B cell (primary cell): ENCODE measurements around the gene KCNJ14. TPM values are rescaled to one million over a fixed set of nuclear protein-coding genes. Genes with fewer than 3 reads are reported as not detected.
A peak's percentile ranks its signal among the peaks of the same experiment; 100 is the strongest.

ENCODE experiments used
- ATAC-seq: fragments of 200-7000 bp; cut with Tn5 transposase; one replicate; pipeline ENCODE4 v1.10.0; 2021; ENCODE audit warnings: low read depth, mild to moderate bottlenecking, moderate number of reproducible peaks, moderate library complexity
- CTCF ChIA-PET: fragments of 350-600 bp; sonication (Branson Sonifier 250); formaldehyde crosslinking; loops from one replicate; lab custom pipeline; 2021; ENCODE audit warnings: antibody characterized with exemption, inconsistent platforms; lab: Charles Lee
- POLR2A ChIA-PET: fragments of 350-600 bp; sonication (Branson Sonifier 250); formaldehyde crosslinking; loops from one replicate; lab custom pipeline; 2021; ENCODE audit warnings: antibody characterized with exemption; lab: Charles Lee
- DNase-seq: peaks from one replicate; pipeline ENCODE4 v3.0.0; 2013
- H2AFZ ChIP-seq: 2 replicates; pipeline ENCODE4 v1.6.1; 2012; ENCODE audit warnings: mild to moderate bottlenecking, low read depth, low read length; ENCODE audit not compliant: insufficient read depth, poor library complexity, severe bottlenecking
- H3K27ac ChIP-seq, 2 donors: 1 replicate in 1 of 2; 2 replicates in 1 of 2; pipeline ENCODE4 v1.5.1; 2012 to 2013; ENCODE audit warnings: low read length in 2 of 2, mild to moderate bottlenecking in 2 of 2, moderate library complexity in 1 of 2
- H3K27me3 ChIP-seq, 4 experiments: fragments of 200-600 bp in 1 of 4; sonication (generic) in 1 of 4; replicated peaks in 1 of 4; 1 replicate in 2 of 4; 2 replicates in 2 of 4; pipeline versions ENCODE4 v1.6.1 to v1.7.0; 2013 to 2016; ENCODE audit warnings: low read length in 3 of 4, mild to moderate bottlenecking in 2 of 4, mixed read lengths in 1 of 4, moderate library complexity in 1 of 4; ENCODE audit not compliant: insufficient read depth in 4 of 4, control insufficient read depth in 3 of 4; ENCODE audit errors: control extremely low read depth in 1 of 4
- H3K36me3 ChIP-seq, 2 experiments: replicated peaks in 1 of 2; 1 replicate in 1 of 2; 2 replicates in 1 of 2; pipeline versions ENCODE4 v1.6.1 to v1.7.1; 2013; ENCODE audit warnings: low read length in 1 of 2; ENCODE audit not compliant: insufficient read depth in 2 of 2, control insufficient read depth in 1 of 2; ENCODE audit errors: control extremely low read depth in 1 of 2, extremely low read depth in 1 of 2
- H3K4me1 ChIP-seq, 2 donors: fragments of 200-600 bp in 1 of 2; sonication (generic) in 1 of 2; 1 replicate in 1 of 2; 2 replicates in 1 of 2; pipeline versions ENCODE4 v1.5.1 to v1.6.1; 2013 to 2017; ENCODE audit warnings: low read length in 2 of 2; ENCODE audit not compliant: control insufficient read depth in 2 of 2, insufficient read depth in 2 of 2
- H3K4me2 ChIP-seq: replicated peaks from 2 replicates; pipeline ENCODE3; 2012; ENCODE audit warnings: mild to moderate bottlenecking, low read depth, low read length; ENCODE audit not compliant: poor library complexity, severe bottlenecking
- H3K4me3 ChIP-seq, 5 experiments: fragments of 200-600 bp in 1 of 5; sonication (generic) in 1 of 5; 1 replicate in 3 of 5; 2 replicates in 2 of 5; pipeline versions ENCODE4 v1.5.1 to v1.7.0; 2011 to 2016; ENCODE audit warnings: low read length in 4 of 5, mild to moderate bottlenecking in 4 of 5, low read depth in 2 of 5, control low read depth in 1 of 5, moderate library complexity in 1 of 5; ENCODE audit not compliant: insufficient read depth in 1 of 5; ENCODE audit errors: control extremely low read depth in 1 of 5, extremely low read depth in 1 of 5
- H3K79me2 ChIP-seq: fragments of 200-600 bp; sonication (generic); one replicate; pipeline ENCODE4 v1.6.0; 2016; ENCODE audit warnings: low read length; ENCODE audit not compliant: control insufficient read depth, insufficient read depth
- H3K9ac ChIP-seq: fragments of 200-600 bp; sonication (generic); 2 replicates; pipeline ENCODE4 v1.6.1; 2017; ENCODE audit warnings: mild to moderate bottlenecking, low read length, moderate library complexity
- H3K9me3 ChIP-seq, 3 donors: one replicate each; pipeline versions ENCODE4 v1.6.1 to v1.7.1; 2013; ENCODE audit warnings: low read length in 2 of 3; ENCODE audit not compliant: control insufficient read depth in 2 of 3, insufficient read depth in 1 of 3; ENCODE audit errors: control extremely low read depth in 1 of 3
- H4K20me1 ChIP-seq: 2 replicates; pipeline ENCODE4 v1.6.0; 2012; ENCODE audit warnings: mild to moderate bottlenecking, low read length; ENCODE audit not compliant: insufficient read depth, control insufficient read depth, poor library complexity, severe bottlenecking
- H3K27ac Mint-ChIP-seq: one replicate; pipeline ENCODE4 v1.8.0; 2021; ENCODE audit warnings: mixed read lengths
- H3K27me3 Mint-ChIP-seq: one replicate; pipeline ENCODE4 v1.8.0; 2021; ENCODE audit warnings: mixed read lengths
- H3K4me1 Mint-ChIP-seq: one replicate; pipeline ENCODE4 v1.8.0; 2021; ENCODE audit warnings: mixed read lengths
- H3K4me3 Mint-ChIP-seq: one replicate; pipeline ENCODE4 v1.8.0; 2021; ENCODE audit warnings: mixed read lengths
- H3K9me3 Mint-ChIP-seq: one replicate; pipeline ENCODE4 v1.8.0; 2022; ENCODE audit warnings: mixed read lengths; ENCODE audit not compliant: insufficient read depth
- CTCF ChIP-seq: fragments of 200-600 bp; IDR thresholded peaks from one replicate; pipeline ENCODE4 v1.8.0; 2022; ENCODE audit warnings: antibody characterized with exemption, mild to moderate bottlenecking
- EZH2 ChIP-seq: IDR thresholded peaks from 2 replicates; pipeline ENCODE4 v1.6.1; 2012; ENCODE audit warnings: borderline replicate concordance, low read depth, mild to moderate bottlenecking, moderate library complexity, low read length; ENCODE audit not compliant: insufficient read depth, poor library complexity, severe bottlenecking
- WGBS: methylation state at CpG from one replicate; pipeline ENCODE4 v1.1.5; 2013; ENCODE audit warnings: missing lambda C conversion rate; ENCODE audit not compliant: insufficient coverage; 5-methylcytosine and 5-hydroxymethylcytosine counted together
- intact Hi-C: fragments of 100-400 bp; cut with micrococcal nuclease; formaldehyde crosslinking; loops from one replicate; pipeline ENCODE4 v1.10.0; 2022
- polyA plus RNA-seq: library from polyadenylated mRNA; depleted of rRNA; stranded (reverse); fragments of >200 nt; gene quantifications from 2 replicates; pipeline ENCODE4 v1.2.3, GENCODE V29; 2012
- total RNA-seq, 2 donors: library from RNA; stranded (reverse); fragments of 120-200 nt in 1 of 2; gene quantifications; 1 replicate in 1 of 2; 2 replicates in 1 of 2; pipeline versions ENCODE4 v1.2.3 to v1.2.4, GENCODE V29; 2013 to 2022

Gene KCNJ14
- total and polyA plus RNA-seq, 2 donors (not counting 1 experiment from before 2014, with no cell fraction given) = 1.5 to 2.3 TPM

- no peak overlapping the region for H3K9ac ChIP-seq
- 19% methylated on average over 20 of the region's 20 CpGs for WGBS
Measured at GRCh38 chr19:48501494-48502349, 46.3 kb downstream of the KCNJ14 start.

More at GRCh38 chr19:48501494-48502349, 46.3 kb downstream of the KCNJ14 start:
- H3K27ac ChIP-seq = peak overlapping the region in 1 of 2 donors; percentile 33
- Mint-ChIP-seq H3K4me3 (peak overlapping the region; percentile 49), H3K4me1 (peaks cover 21% of the 10 kb centered on the region), H3K27me3 (peaks cover 9% of the 10 kb centered on the region), H3K27ac (peak overlapping the region; percentile 24), H3K9me3 (no peaks in the 10 kb centered on the region)
- H3K36me3 ChIP-seq = no peaks in the 10 kb centered on the region
- no peak for DNase-seq
- H2AFZ ChIP-seq = peak overlapping the region; percentile 79
- TF ChIP-seq CTCF (no peak), EZH2 (no peak)
- H3K79me2 ChIP-seq = no peaks in the 10 kb centered on the region
- intact Hi-C loops = loop anchor here (1.0 kb wide), 1 partner anchor 8 kb away; no protein-coding TSS in a partner anchor
- H3K9me3 ChIP-seq = peaks cover 0 to 21% (median 0%) of the 10 kb centered on the region in 3 donors
- H3K4me1 ChIP-seq = peaks cover 33 to 35% of the 10 kb centered on the region in 2 donors
- peak overlapping the region; percentile 81 for H3K4me2 ChIP-seq
- ATAC-seq = peak; percentile 59
- H4K20me1 ChIP-seq = no peaks in the 10 kb centered on the region
- peak overlapping the region in 3 of 5 experiments; percentile 12 to 25 (median 17) for H3K4me3 ChIP-seq
- ChIA-PET POLR2A (interaction anchor here (0.6 to 1.4 kb wide), 9 partner anchors 9 to 1000 kb away, joined by 3 to 6 read pairs (median 3); partner anchors contain the start of genes SYNGR4 and TMEM143), CTCF (interaction anchor here (0.9 to 2.6 kb wide), 4 partner anchors 11 to 87 kb away, joined by 4 to 8 read pairs (median 5); no protein-coding TSS in a partner anchor)
- peaks cover 0 to 36% (median 13%) of the 10 kb centered on the region in 4 experiments for H3K27me3 ChIP-seq
